GM18868 (cell line): Measurements from ENCODE around the gene C11orf68.
"Not testable (repeated sequence)": the region's sequence is repeated elsewhere in the genome, so short reads cannot be mapped to it uniquely, and the experiment has no call there.

Source experiments
- ATAC-seq: cut with Tn5 transposase; IDR thresholded peaks from one replicate; pipeline ENCODE4 v1.9.1; 2021; ENCODE audit warnings: mild to moderate bottlenecking, moderate library complexity; ENCODE audit not compliant: unreplicated experiment

C11orf68 gene

DNA sequence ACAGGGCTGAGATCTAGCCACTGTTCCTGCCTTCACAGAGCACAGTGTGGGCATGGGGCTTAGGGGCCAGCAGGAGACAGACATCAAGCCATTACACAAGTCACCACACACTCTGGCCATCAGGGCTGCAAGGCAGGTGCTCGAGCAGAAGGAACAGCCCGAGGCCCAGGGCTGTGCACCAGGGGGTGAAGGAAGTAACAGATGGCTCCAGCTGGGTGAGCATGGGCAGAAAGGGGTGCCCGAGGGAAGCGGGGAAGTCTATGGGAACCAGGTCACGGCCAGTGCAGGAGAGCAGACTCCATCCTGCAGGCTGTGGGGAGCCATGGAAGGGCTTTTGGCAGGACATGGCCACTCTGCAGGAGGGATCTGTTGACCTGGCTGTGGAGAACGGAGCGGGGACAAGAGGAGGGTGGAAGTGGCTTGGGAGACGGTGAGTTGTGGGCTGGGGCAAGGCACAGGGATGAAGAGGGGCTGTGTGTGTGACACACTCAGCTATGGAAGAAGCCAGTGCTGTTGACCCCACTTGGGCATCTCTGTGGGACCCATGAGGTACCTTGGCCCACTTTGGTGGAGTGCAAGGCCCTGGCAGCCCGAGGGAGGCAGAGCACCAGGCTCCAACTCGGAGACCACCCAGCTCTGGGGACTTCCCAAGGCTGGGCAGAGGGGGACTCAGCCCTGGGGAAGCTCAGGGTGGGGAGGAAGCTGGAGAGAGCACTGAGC, 3.6 kb downstream of the C11orf68 start:
- ATAC-seq = no peak

GRCh38 chr11:65912845-65913244, 6.0 kb downstream of the C11orf68 start:
- no peak for ATAC-seq

- ATAC-seq = no peak
Measured at GRCh38 chr11:65911682-65912568, 6.9 kb downstream of the C11orf68 start.

GRCh38 chr11:65907878-65908277, 11.0 kb downstream of the C11orf68 start:
- ATAC-seq = no peak

GRCh38 chr11:65906602-65907001, 12.3 kb downstream of the C11orf68 start:
- ATAC-seq = no peak

- ATAC-seq = no peak
Measured at GRCh38 chr11:65903715-65904114, 15.1 kb downstream of the C11orf68 start.

GRCh38 chr11:65903068-65903481, 15.8 kb downstream of the C11orf68 start:
- no peak for ATAC-seq

DNA sequence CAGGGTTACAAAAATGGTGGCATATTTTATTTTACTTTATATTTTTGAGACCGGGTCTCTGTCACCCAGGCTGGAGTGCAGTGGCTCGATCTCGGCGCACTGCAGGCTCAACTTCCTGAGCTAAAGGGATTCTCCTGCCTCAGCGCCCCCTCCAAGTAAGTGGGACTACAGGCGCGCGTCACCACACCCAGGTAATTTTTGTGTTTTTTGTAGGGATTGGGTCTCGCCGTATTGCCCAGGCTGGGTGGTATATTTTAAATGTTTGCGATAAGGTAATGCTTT, 18.0 kb downstream of the C11orf68 start:
- no peak for ATAC-seq

GRCh38 chr11:65900125-65900898, 18.6 kb downstream of the C11orf68 start, which contains the start of gene FOSL1:
Gene FOSL1, minus strand, starts transcription at chr11:65900388. Its CDS starts 49 bp downstream, at chr11:65900339.
- peak; percentile 85 for ATAC-seq

DNA sequence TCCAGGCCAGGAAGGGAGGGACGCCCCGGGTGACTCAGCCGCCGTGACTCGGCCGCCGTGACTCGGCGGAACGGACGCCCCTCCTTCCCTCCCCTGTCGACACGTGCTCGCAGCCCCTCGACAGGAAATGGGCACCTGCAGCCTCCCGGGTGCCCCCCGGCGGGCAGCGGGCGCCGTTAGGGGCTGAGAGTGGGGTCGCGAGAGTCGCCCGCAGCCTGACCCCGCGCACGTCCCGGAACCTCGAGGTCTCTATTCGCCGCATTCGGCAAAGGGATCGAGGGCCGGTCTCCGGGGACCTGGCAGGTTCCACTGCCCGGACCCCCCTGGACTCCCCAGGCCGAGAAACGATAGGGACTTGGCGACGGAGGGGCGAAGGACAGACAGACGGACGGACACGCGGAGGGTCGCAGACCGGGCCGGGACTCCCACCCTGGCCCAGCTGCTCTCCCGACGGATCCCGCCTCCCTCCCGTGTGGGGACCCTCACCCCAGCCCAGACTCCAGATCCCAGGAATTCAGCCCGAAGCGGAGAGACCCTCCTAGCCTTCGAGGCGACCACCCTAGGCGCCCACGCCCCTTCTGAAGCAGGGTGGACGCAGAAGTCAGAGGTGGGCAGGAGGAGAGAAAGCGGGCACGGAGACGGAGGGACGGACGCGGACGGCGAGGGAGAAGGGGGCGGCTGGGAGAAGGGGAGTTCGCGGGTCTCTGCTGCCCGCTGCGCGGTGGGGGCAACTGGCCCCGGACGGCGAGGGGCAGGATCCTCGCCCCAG, 19.3 kb downstream of the C11orf68 start:
- no peak for ATAC-seq

GRCh38 chr11:65898656-65899355, 20.1 kb downstream of the C11orf68 start:
- no peak for ATAC-seq

GRCh38 chr11:65897020-65897471, 21.8 kb downstream of the C11orf68 start:
- no peak for ATAC-seq

GRCh38 chr11:65896034-65896999, 22.5 kb downstream of the C11orf68 start:
- ATAC-seq = no peak

DNA sequence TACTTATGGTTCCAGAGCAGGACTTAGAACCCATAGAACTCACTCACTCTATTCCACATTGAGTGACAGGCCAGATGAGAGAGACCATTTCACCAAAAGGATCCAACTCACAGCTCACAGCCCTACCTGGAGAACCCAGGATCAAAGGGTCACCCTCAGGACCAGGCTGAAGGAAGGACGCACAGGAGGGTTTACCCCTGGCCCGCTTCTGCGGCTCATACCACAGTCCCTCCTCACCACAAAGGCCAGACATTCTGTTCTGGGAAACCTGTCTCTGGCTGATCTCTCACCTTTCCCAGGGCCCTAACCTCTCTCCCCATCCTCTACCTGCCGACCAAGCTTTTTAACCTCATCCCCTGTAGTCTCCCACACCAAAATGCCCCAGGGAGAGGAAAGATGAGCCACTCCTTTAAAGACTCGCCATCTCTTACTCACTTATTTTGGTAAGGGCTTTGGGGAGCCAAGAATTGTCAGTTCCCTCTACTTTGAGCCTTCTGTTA, 23.3 kb downstream of the C11orf68 start:
- ATAC-seq = no peak

DNA sequence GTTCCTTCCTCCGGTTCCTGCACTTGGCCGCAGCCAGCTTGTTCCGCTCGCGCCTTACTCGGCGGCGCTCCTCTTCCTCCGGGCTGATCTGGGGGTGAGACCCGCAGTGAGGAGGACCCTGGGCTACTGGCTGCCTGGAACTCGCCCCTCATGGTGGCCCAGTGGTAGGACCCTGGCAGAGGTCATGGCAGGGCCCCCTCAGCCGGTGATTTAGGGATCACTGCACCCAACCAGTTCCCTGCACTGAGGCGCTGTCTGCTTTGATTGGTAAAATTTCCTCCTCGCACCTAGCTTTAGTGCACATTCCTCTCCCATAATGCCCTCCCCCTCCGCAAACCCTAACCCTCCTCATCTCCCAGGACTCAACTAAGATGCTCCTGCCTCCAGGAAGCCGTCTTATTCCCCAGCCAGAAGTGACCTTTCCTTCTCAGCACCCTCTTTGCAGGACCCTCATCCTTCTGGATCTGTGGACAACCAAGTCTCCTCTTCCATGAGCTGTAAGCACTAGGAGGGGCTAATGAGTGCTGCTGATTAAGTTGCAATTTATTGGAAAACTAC, 24.7 kb downstream of the C11orf68 start:
- ATAC-seq = no peak

DNA sequence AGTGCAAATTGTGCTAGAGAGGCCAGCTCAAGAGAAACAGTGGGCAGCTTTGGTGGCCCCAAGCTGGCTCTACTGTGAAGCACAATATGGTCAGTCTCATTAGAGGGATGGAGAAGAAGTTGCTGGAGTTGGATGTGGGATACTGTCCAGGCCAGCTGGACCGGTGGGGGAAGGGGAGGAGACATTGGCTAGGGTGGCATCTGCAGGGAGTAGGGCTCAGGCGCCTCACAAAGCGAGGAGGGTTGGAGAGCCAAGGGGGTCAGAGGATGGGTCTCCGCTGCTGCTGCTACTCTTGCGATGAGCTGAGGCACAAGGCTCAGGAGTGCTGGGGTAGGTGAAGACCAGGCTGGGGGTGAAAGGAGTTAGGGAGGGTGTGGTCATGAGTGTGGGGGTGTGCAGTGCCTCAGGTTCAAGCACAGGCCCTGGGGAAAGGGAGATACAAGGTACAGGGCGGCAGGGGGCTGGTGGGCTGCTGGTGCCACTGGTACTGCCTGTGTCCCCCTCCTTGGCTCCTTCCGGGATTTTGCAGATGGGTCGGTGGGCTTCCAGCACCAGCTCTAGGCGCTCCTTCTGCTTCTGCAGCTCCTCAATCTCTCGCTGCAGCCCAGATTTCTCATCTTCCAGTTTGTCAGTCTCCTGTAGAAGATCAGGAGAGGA, 26.1 kb downstream of the C11orf68 start:
- no peak for ATAC-seq

DNA sequence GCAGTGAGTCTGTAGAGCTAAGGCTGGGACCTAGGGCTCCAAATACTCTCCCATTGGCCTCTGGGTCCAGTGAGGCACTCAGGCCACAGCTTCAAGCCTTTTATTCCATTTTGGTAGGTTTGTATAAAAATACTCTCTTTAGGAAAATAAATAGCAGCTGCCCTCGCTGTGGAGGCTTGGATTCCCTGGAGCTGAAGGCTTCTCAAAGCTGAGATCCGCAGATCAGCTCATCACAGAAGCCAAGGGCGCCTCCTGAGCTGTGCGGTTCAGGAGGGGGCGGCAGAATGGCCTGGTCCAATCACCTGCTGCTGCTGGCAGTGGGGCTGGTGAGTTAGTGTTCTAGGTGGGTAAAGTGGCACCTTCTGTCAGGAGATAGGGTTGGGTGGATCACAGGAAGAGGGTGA, 26.7 kb downstream of the C11orf68 start:
- not testable (repeated sequence) for ATAC-seq
